ENCODE measurements around the gene AIF1L.
"Not testable (repeated sequence)": the region's sequence is repeated elsewhere in the genome, so short reads cannot be mapped to it uniquely, and the experiment has no call there.

The AIF1L gene

GRCh38 chr9:131148276-131148675 lies 51.9 kb downstream of the AIF1L start:
- H3K4me3 ChIP-seq (ENCODE audit: low read depth, low read length): no peak overlapping the region
- ChIA-PET CTCF (interaction anchor here (1.0 kb wide), 2 partner anchors 29 to 188 kb away, joined by 3 to 6 read pairs; no protein-coding TSS in a partner anchor), POLR2A (no interaction called here)
- no peak for DNase-seq (ENCODE audit: low read depth, low spot score)
- TF ChIP-seq CTCF (IDR thresholded peaks at IDR 0.05; ENCODE audit: insufficient read depth, low read length, missing control alignments): no peak

GRCh38 chr9:131148966-131149687 lies 52.8 kb downstream of the AIF1L start:
- ChIA-PET CTCF (interaction anchor here (1.0 kb wide), 3 partner anchors 11 to 187 kb away, joined by 3 to 6 read pairs (median 4); no protein-coding TSS in a partner anchor), POLR2A (interaction anchor here (0.6 kb wide), 1 partner anchor 224 kb away, joined by 4 read pairs; no protein-coding TSS in a partner anchor)
- H3K4me3 ChIP-seq (ENCODE audit: low read depth, low read length): no peak overlapping the region
- DNase-seq (ENCODE audit: low read depth, low spot score): no peak
- no peak for TF ChIP-seq CTCF (IDR thresholded peaks at IDR 0.05; ENCODE audit: insufficient read depth, low read length, missing control alignments)

- no peak for TF ChIP-seq CTCF (IDR thresholded peaks at IDR 0.05; ENCODE audit: insufficient read depth, low read length, missing control alignments)
- DNase-seq (ENCODE audit: low read depth, low spot score): no peak
- no peak overlapping the region for H3K4me3 ChIP-seq (ENCODE audit: low read depth, low read length)
- ChIA-PET POLR2A (interaction anchor here (0.6 kb wide), 2 partner anchors 224 to 570 kb away, joined by 3 to 4 read pairs; no protein-coding TSS in a partner anchor), CTCF (interaction anchor here (1.0 to 1.4 kb wide), 3 partner anchors 12 to 200 kb away, joined by 4 read pairs; no protein-coding TSS in a partner anchor)
These were observed 53.3 kb downstream of the AIF1L start for GRCh38 chr9:131149688-131150053.

GRCh38 chr9:131153595-131153994 lies 57.3 kb downstream of the AIF1L start:
- no peak for TF ChIP-seq CTCF (IDR thresholded peaks at IDR 0.05; ENCODE audit: insufficient read depth, low read length, missing control alignments)
- ChIA-PET CTCF (interaction anchor here (0.8 kb wide), 1 partner anchor 11 kb away, joined by 3 read pairs; no protein-coding TSS in a partner anchor), POLR2A (no interaction called here)
- H3K4me3 ChIP-seq (ENCODE audit: low read depth, low read length): no peak overlapping the region
- DNase-seq (ENCODE audit: low read depth, low spot score): no peak

GRCh38 chr9:131158673-131159072 lies 62.3 kb downstream of the AIF1L start:
- POLR2A ChIA-PET; H3K4me3 ChIP-seq (ENCODE audit: low read depth, low read length); DNase-seq (ENCODE audit: low read depth, low spot score); CTCF ChIA-PET: not testable (repeated sequence)

GRCh38 chr9:131160416-131161112 lies 64.2 kb downstream of the AIF1L start:
- H3K4me3 ChIP-seq (ENCODE audit: low read depth, low read length): no peak overlapping the region
- no peak for TF ChIP-seq CTCF (IDR thresholded peaks at IDR 0.05; ENCODE audit: insufficient read depth, low read length, missing control alignments)
- ChIA-PET CTCF (interaction anchor here (0.8 to 2.2 kb wide), 5 partner anchors 17 to 189 kb away, joined by 3 to 7 read pairs (median 3); no protein-coding TSS in a partner anchor), POLR2A (no interaction called here)
- DNase-seq (ENCODE audit: low read depth, low spot score): no peak
